GM23248 (cell line): Measurements from ENCODE around the gene MTCL3.

ENCODE experiments used
- DNase-seq: peaks from one replicate; pipeline ENCODE4 v3.0.0-alpha.2; 2015
- H2AFZ ChIP-seq: fragments of 200-600 bp; sonication (generic); 2 replicates; pipeline ENCODE4 v1.6.1; 2016; ENCODE audit warnings: antibody characterized with exemption
- H3F3A ChIP-seq: fragments of 200-600 bp; sonication (generic); 2 replicates; pipeline ENCODE4 v1.6.1; 2016; ENCODE audit warnings: mild to moderate bottlenecking, antibody characterized with exemption, mixed run types; ENCODE audit not compliant: insufficient read depth
- H3K27ac ChIP-seq: fragments of 200-600 bp; sonication (generic); 2 replicates; pipeline ENCODE4 v1.5.1; 2016; ENCODE audit warnings: mild to moderate bottlenecking
- H3K27me3 ChIP-seq: fragments of 200-600 bp; sonication (generic); replicated peaks from 2 replicates; pipeline ENCODE4 v1.6.1; 2016; ENCODE audit warnings: mild to moderate bottlenecking; ENCODE audit not compliant: insufficient read depth
- H3K36me3 ChIP-seq: fragments of 200-600 bp; sonication (generic); 2 replicates; pipeline ENCODE4 v1.6.1; 2016; ENCODE audit warnings: low read depth, mild to moderate bottlenecking
- H3K4me1 ChIP-seq: fragments of 200-600 bp; sonication (generic); 2 replicates; pipeline ENCODE4 v1.6.1; 2016; ENCODE audit warnings: mild to moderate bottlenecking; ENCODE audit not compliant: insufficient read depth
- H3K4me2 ChIP-seq: fragments of 200-600 bp; sonication (generic); one replicate; pipeline ENCODE4 v1.6.1; 2016; ENCODE audit warnings: mild to moderate bottlenecking; ENCODE audit not compliant: unreplicated experiment
- H3K4me3 ChIP-seq: fragments of 200-600 bp; sonication (generic); 2 replicates; pipeline ENCODE4 v1.5.1; 2016; ENCODE audit warnings: mild to moderate bottlenecking
- H3K79me2 ChIP-seq: fragments of 200-600 bp; sonication (generic); 2 replicates; pipeline ENCODE4 v1.6.1; 2016; ENCODE audit warnings: mild to moderate bottlenecking; ENCODE audit not compliant: insufficient read depth
- H3K9ac ChIP-seq: fragments of 200-600 bp; sonication (generic); 2 replicates; pipeline ENCODE4 v1.6.1; 2016; ENCODE audit warnings: mild to moderate bottlenecking
- H3K9me2 ChIP-seq: fragments of 200-600 bp; sonication (generic); 2 replicates; pipeline ENCODE4 v1.6.1; 2016; ENCODE audit warnings: mixed run types, mild to moderate bottlenecking, moderate library complexity; ENCODE audit not compliant: insufficient read depth
- H3K9me3 ChIP-seq: fragments of 200-600 bp; sonication (generic); one replicate; pipeline ENCODE4 v1.6.1; 2017; ENCODE audit warnings: low read depth
- H4K20me1 ChIP-seq: fragments of 200-600 bp; sonication (generic); 2 replicates; pipeline ENCODE4 v1.6.0; 2016; ENCODE audit not compliant: insufficient read depth
- EZH2 ChIP-seq: fragments of 200-600 bp; sonication (generic); IDR thresholded peaks from 2 replicates; pipeline ENCODE4 v1.6.1; 2018; ENCODE audit warnings: antibody characterized with exemption, mild to moderate bottlenecking; ENCODE audit not compliant: insufficient read depth, poor library complexity, severe bottlenecking
- EZH2phosphoT487 ChIP-seq: fragments of 200-600 bp; sonication (generic); IDR thresholded peaks from 2 replicates; pipeline ENCODE4 v1.6.1; 2018; ENCODE audit warnings: antibody characterized with exemption, moderate library complexity, mild to moderate bottlenecking, low read depth; ENCODE audit not compliant: insufficient read depth
- WGBS, 2 experiments: methylation state at CpG; one replicate each; pipeline ENCODE4 v1.1.6; 2015 to 2017; ENCODE audit warnings: low lambda C conversion rate in 2 of 2, low coverage in 1 of 2; ENCODE audit errors: missing lambda C conversion rate in 2 of 2; 5-methylcytosine and 5-hydroxymethylcytosine counted together
- in situ Hi-C: fragments of 300-500 bp; cut with MboI; formaldehyde crosslinking; loops from 2 replicates; pipeline ENCODE4 v1.15.0; 2020

Gene MTCL3

GRCh38 chr6:127533736-127534135 is 14.6 kb upstream of the MTCL3 start:
- no peaks in the 10 kb centered on the region for H3K9me3 ChIP-seq
- no peaks in the 10 kb centered on the region for H3F3A ChIP-seq
- no peak for DNase-seq
- TF ChIP-seq EZH2 (no peak), EZH2phosphoT487 (no peak)
- WGBS, 2 experiments: 59 to 75% methylated on average over 3 of the region's 3 CpGs
- no peak overlapping the region for H3K4me3 ChIP-seq
- no peaks in the 10 kb centered on the region for H3K36me3 ChIP-seq
- H3K27ac ChIP-seq: no peak overlapping the region
- H3K9me2 ChIP-seq: no peaks in the 10 kb centered on the region
- no peak overlapping the region for H3K4me2 ChIP-seq
- H3K27me3 ChIP-seq: no peaks in the 10 kb centered on the region
- no peaks in the 10 kb centered on the region for H4K20me1 ChIP-seq
- H3K79me2 ChIP-seq: no peaks in the 10 kb centered on the region
- H3K9ac ChIP-seq: no peak overlapping the region
- in situ Hi-C loops: no loop called here
- no peaks in the 10 kb centered on the region for H3K4me1 ChIP-seq
- H2AFZ ChIP-seq: no peak overlapping the region

GRCh38 chr6:127533011-127533410 is 13.9 kb upstream of the MTCL3 start:
- Histone ChIP-seq H2AFZ (no peak overlapping the region), H3K9ac (no peak overlapping the region), H3F3A (no peaks in the 10 kb centered on the region), H3K27ac (no peak overlapping the region), H3K4me3 (no peak overlapping the region), H3K9me3 (no peaks in the 10 kb centered on the region), H4K20me1 (no peaks in the 10 kb centered on the region), H3K4me2 (no peak overlapping the region), H3K4me1 (no peaks in the 10 kb centered on the region), H3K9me2 (no peaks in the 10 kb centered on the region), H3K36me3 (no peaks in the 10 kb centered on the region), H3K79me2 (no peaks in the 10 kb centered on the region), H3K27me3 (no peaks in the 10 kb centered on the region)
- WGBS, 2 experiments: 97 to 100% methylated on average over 1 of the region's 1 CpG
- DNase-seq: no peak
- in situ Hi-C loops: no loop called here
- TF ChIP-seq EZH2phosphoT487: no peak
- no peak for TF ChIP-seq EZH2

- Histone ChIP-seq H3K9me3 (no peaks in the 10 kb centered on the region), H3K36me3 (no peaks in the 10 kb centered on the region), H3K9me2 (peaks cover 7% of the 10 kb centered on the region; the same call in 1 of the 2 replicates), H3K4me3 (no peak overlapping the region), H3K27ac (no peak overlapping the region), H3K27me3 (no peaks in the 10 kb centered on the region), H3F3A (no peaks in the 10 kb centered on the region), H3K79me2 (no peaks in the 10 kb centered on the region), H3K9ac (no peak overlapping the region), H4K20me1 (no peaks in the 10 kb centered on the region), H3K4me1 (peaks cover 6% of the 10 kb centered on the region; the same call in 1 of the 2 replicates), H2AFZ (no peak overlapping the region), H3K4me2 (no peak overlapping the region)
- WGBS, 2 experiments: 56 to 67% methylated on average over 1 of the region's 1 CpG
- DNase-seq: no peak
- TF ChIP-seq EZH2 (no peak), EZH2phosphoT487 (no peak)
- in situ Hi-C loops: no loop called here
These were observed 3.6 kb upstream of the MTCL3 start for GRCh38 chr6:127522714-127523113.

GRCh38 chr6:127520066-127520465 is 931 bp upstream of the MTCL3 start:
- Histone ChIP-seq H3K27me3 (no peaks in the 10 kb centered on the region), H3K79me2 (no peaks in the 10 kb centered on the region), H3K9ac (no peak overlapping the region), H3F3A (no peaks in the 10 kb centered on the region), H3K9me2 (peaks cover 7% of the 10 kb centered on the region; the same call in 1 of the 2 replicates), H3K4me3 (no peak overlapping the region), H3K27ac (no peak overlapping the region), H3K36me3 (no peaks in the 10 kb centered on the region), H4K20me1 (no peaks in the 10 kb centered on the region), H2AFZ (no peak overlapping the region), H3K9me3 (no peaks in the 10 kb centered on the region), H3K4me1 (peaks cover 6% of the 10 kb centered on the region; the same call in 1 of the 2 replicates), H3K4me2 (no peak overlapping the region)
- TF ChIP-seq EZH2phosphoT487: no peak
- DNase-seq: peak; percentile 55
- in situ Hi-C loops: no loop called here
- WGBS, 2 experiments: 51 to 61% methylated on average over 2 of the region's 2 CpGs

- in situ Hi-C loops: no loop called here
These were observed 292 bp upstream of the MTCL3 start for GRCh38 chr6:127519469-127519785.

More at GRCh38 chr6:127519469-127519785, 292 bp upstream of the MTCL3 start:
- Histone ChIP-seq H3K9me2 (peaks cover 7% of the 10 kb centered on the region; the same call in 1 of the 2 replicates), H3K27me3 (no peaks in the 10 kb centered on the region), H3K4me3 (peak overlapping the region; percentile 72), H2AFZ (peak overlapping the region; percentile 72), H3K79me2 (no peaks in the 10 kb centered on the region), H3K9ac (no peak overlapping the region), H3K4me2 (peak overlapping the region; percentile 80), H3F3A (no peaks in the 10 kb centered on the region), H4K20me1 (no peaks in the 10 kb centered on the region), H3K9me3 (no peaks in the 10 kb centered on the region), H3K4me1 (peaks cover 6% of the 10 kb centered on the region; the same call in 1 of the 2 replicates), H3K27ac (no peak overlapping the region), H3K36me3 (no peaks in the 10 kb centered on the region)
- no peak for TF ChIP-seq EZH2
- no peak for TF ChIP-seq EZH2phosphoT487
- WGBS, 2 experiments: 12 to 14% methylated on average over 10 of the region's 10 CpGs
- DNase-seq: no peak
